ENCODE data around the gene RPL36.
"Not testable (repeated sequence)": the region's sequence is repeated elsewhere in the genome, so short reads cannot be mapped to it uniquely, and the experiment has no call there.

The RPL36 gene

GRCh38 chr19:5688262-5688881 lies 1.7 kb upstream of the RPL36 start:
- not testable (repeated sequence) for DNase-seq (ENCODE audit: low read depth in 1 of 2, low spot score in 1 of 2)

GRCh38 chr19:5690955-5691821 lies 1.1 kb downstream of the RPL36 start:
- no peak for DNase-seq (ENCODE audit: low read depth in 1 of 2, low spot score in 1 of 2)

- no peak for DNase-seq (ENCODE audit: low read depth in 1 of 2, low spot score in 1 of 2)
These were observed 2.0 kb downstream of the RPL36 start for GRCh38 chr19:5691822-5692722.

GRCh38 chr19:5692723-5693194 lies 2.7 kb downstream of the RPL36 start:
- DNase-seq (ENCODE audit: low read depth in 1 of 2, low spot score in 1 of 2): no peak

- DNase-seq (ENCODE audit: low read depth in 1 of 2, low spot score in 1 of 2): no peak
These were observed 3.4 kb downstream of the RPL36 start for GRCh38 chr19:5693195-5694166.

- no peak for DNase-seq (ENCODE audit: low read depth in 1 of 2, low spot score in 1 of 2)
These were observed 4.3 kb downstream of the RPL36 start for GRCh38 chr19:5694167-5694955.

GRCh38 chr19:5694956-5695648 lies 5.0 kb downstream of the RPL36 start:
- no peak for DNase-seq (ENCODE audit: low read depth in 1 of 2, low spot score in 1 of 2)

- DNase-seq (ENCODE audit: low read depth in 1 of 2, low spot score in 1 of 2): no peak
These were observed 5.6 kb downstream of the RPL36 start for GRCh38 chr19:5695649-5696195.

- no peak for DNase-seq (ENCODE audit: low read depth in 1 of 2, low spot score in 1 of 2)
These were observed 6.3 kb downstream of the RPL36 start for GRCh38 chr19:5696196-5697021.

GRCh38 chr19:5697022-5697889 lies 7.2 kb downstream of the RPL36 start:
- DNase-seq (ENCODE audit: low read depth in 1 of 2, low spot score in 1 of 2): no peak

GRCh38 chr19:5697890-5698634 lies 8.0 kb downstream of the RPL36 start:
- no peak for DNase-seq (ENCODE audit: low read depth in 1 of 2, low spot score in 1 of 2)

- no peak for DNase-seq (ENCODE audit: low read depth in 1 of 2, low spot score in 1 of 2)
These were observed 8.7 kb downstream of the RPL36 start for GRCh38 chr19:5698635-5699422.

- DNase-seq (ENCODE audit: low read depth in 1 of 2, low spot score in 1 of 2): no peak
These were observed 10.5 kb downstream of the RPL36 start for GRCh38 chr19:5700455-5701092.

- DNase-seq (ENCODE audit: low read depth in 1 of 2, low spot score in 1 of 2): not testable (repeated sequence)
These were observed 11.9 kb downstream of the RPL36 start for GRCh38 chr19:5702053-5702410.

Measured in activated T-helper 1 cell treated with anti-CD3 and anti-CD28 coated beads, Interleukin-2, amount 50 U/mL, for 16 hours (primary cell).